T-helper 2 cell (primary cell): ENCODE results near the gene DDX27.

ENCODE experiments used
- DNase-seq, 5 experiments: peaks; one replicate each; pipeline versions ENCODE4 v3.0.0 to v3.0.0-alpha.2; 2012 to 2022

Gene DDX27

DNA sequence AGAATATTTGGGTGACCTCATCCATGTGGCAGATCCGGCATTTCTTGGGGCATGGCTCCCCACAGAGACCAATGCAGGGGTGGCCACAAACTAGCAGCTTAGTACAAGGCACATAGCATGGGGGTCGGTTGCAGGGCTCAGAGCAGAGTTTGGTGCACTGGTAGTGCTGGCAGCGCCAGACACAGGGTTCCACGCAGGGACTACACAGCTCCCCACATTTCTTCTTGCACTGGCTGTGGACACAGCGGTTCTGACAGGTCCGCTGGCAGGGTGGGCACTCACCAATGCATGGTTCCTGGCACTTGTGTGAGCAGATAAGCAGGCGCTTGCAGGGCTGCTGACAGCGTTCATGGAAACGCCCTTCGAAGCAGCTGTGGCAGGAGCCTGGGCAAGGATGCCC, 29.1 kb downstream of the DDX27 start:
- DNase-seq: no peak

- no peak for DNase-seq
Observed at GRCh38 chr20:49248879-49249665, 29.9 kb downstream of the DDX27 start.

DNA sequence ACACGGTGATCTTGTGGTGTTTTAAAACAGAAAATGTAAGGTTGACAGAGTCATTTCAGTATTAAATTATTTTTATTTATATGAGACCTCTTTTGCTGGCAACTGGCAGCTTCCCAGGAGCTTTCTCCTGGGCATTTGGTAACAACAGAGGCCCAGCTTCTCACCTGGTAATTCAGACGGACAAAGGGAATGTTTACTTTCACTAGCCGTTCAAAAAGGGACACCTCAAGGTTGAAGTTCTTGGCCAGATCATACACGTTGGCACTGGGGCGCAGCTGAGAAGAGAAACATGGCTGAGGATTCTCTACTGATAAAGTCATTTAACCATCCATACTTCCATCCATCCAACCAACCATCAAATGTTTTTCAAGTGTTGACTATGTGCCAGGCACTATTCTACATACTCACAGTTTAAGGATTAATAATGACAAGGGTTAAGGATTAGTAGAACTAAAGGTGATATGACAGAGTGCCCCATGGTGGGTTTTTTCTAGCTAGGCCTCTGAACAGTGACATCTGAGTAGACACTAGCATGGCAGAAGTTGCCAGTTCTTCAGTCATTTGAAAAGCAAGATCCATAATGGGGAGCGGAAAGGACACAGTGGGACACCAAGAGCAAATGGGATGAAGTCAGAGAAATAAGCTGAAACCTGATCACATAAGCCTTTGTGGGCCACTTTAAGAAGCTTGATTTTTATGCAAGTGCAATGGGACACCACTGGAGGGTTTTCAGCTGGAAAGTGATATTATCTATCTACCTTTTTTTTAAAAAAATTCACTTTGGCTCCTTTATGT, 33.5 kb downstream of the DDX27 start:
- no peak for DNase-seq

DNA sequence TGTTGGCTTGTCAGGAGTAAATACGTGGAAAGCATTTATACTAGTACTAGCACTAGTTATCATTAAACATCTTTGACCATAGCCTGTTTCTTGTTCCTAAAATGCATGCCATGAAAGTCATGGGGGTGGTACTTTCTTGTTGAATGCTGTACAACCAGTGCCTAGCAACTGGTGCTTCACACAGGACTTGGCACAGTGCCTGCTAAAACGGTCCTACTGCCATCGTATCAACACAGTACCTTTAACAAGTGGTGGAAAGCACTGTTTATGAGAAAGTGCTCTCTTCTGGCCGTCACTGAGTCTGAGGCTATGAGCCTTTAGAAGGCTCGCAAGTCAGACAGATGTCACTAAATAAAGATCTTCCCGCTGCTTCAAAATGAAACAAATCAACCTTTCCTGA, 37.0 kb downstream of the DDX27 start:
- DNase-seq: no peak

DNA sequence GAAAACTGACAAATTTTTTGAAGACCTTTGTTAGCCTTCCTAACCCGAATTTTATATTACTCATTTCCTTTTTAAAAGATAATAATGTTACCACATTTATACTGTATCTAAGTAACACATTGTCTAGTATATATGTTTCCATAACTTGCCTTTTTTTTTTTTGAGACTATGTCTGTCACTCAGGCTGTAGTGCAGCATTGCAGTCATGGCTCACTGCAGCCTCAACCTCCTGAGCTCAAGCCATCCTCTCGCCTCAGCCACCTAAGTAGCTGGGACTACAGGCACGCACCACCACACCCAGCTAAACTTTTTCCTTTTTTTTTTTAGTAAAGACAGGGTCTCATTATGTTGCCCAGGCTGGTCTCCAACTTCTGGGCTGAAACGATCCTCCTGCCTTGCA, 40.1 kb downstream of the DDX27 start:
- no peak for DNase-seq

- no peak for DNase-seq
Observed at GRCh38 chr20:49259799-49260198, 40.6 kb downstream of the DDX27 start.

DNA sequence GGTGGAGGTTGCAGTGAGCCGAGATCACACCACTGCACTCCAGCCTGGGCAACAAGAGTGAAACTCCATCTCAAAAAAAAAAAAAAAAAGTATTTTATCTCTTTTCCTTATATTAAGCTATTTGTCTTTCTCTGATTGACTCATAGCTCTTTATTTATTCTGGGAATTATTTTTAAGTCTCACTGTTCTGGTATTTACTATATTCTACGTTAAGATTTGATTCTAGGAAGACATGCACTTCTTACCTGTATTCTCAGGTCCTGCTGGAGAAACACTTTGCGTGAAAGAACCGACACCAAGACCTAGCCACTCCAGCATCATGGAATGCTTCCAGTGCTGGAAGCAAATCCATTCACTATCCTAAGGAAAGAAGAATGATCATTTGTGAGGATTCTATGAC, 41.0 kb downstream of the DDX27 start:
- DNase-seq: no peak

DNA sequence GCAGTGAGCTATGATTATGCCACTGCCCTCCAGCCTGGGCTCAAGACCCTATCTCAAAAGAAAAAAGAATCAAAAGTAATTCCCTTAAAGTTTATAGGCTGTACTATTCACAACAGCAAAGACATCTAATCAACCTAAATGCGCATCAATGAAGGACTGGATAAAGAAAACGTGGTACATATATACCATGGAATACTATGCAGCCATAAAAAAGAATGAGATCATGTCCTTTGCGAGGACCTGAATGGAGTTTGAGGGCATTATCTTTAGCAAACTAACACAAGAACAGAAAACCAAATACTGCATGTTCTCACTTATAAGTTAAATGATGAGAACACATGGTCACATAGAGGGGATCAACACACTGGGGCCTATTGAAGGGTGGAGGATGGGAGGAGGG, 42.0 kb downstream of the DDX27 start:
- DNase-seq: no peak

GRCh38 chr20:49262444-49262843, 43.2 kb downstream of the DDX27 start:
- no peak for DNase-seq

DNA sequence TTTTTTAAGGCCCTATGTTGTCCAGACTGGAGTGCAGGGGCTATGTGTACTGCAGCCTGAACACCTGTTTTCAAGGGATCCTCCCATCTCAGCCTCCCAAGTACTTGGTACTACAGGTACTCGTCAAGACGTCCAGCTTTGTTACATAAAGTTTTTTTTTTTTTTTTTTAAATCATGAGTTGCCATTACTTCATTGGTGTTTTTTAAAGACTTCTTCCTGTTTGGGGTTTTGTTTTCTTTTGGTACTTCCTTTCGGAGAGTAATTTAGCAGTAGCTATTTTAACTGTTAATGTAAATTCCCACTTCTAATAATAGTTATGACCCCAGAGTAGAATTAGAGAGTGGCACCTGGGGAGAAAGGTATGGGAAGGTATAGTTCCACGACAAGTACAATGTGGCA, 48.1 kb downstream of the DDX27 start:
- DNase-seq: peak in 1 of 5 experiments; percentile 35

- no peak for DNase-seq
Observed at GRCh38 chr20:49268600-49269365, 49.6 kb downstream of the DDX27 start.

DNA sequence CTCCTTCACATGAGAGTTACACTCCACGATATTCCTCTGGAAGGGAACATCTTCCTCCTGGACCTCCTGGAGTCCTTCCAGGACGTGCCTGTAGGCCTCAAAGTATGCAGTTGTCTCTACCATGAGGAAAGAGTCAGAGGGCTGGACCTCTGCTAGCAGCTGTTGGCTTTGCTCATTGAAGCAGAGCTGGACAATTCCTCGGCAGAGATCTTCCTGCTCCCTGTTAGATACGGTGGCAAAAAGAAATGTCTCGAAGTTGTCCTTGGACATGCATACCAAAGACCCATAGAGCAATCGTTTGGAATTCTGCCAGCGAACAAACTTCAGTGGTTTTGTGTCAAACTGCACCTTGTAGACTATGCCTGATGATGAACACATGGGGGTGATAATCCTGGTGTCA, 51.0 kb downstream of the DDX27 start:
- no peak for DNase-seq

- no peak for DNase-seq
Observed at GRCh38 chr20:49270736-49271135, 51.5 kb downstream of the DDX27 start.

- DNase-seq: no peak
Observed at GRCh38 chr20:49272654-49273053, 53.4 kb downstream of the DDX27 start.

- no peak for DNase-seq
Observed at GRCh38 chr20:49273696-49274277, 54.6 kb downstream of the DDX27 start.

DNA sequence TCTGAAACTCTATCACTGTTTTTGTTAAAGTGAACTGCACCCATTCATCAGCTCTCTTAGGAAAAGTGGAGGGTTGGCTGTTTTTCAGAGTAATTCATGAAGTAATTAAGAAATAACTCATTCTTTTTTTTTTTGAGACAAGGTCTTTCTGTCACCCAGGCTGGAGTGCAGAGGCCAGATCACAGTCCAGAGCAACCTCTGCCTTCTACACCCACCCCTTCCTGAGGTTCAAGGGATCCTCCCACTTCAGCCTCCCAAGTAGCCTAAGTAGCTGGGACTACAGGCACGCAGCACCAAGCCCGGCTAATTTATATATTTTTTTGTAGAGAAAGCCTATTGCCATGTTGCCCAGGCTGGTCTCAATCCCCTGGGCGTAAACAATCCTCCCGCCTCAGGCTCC, 56.0 kb downstream of the DDX27 start:
- no peak for DNase-seq

- DNase-seq: no peak
Observed at GRCh38 chr20:49275636-49276035, 56.4 kb downstream of the DDX27 start.

DNA sequence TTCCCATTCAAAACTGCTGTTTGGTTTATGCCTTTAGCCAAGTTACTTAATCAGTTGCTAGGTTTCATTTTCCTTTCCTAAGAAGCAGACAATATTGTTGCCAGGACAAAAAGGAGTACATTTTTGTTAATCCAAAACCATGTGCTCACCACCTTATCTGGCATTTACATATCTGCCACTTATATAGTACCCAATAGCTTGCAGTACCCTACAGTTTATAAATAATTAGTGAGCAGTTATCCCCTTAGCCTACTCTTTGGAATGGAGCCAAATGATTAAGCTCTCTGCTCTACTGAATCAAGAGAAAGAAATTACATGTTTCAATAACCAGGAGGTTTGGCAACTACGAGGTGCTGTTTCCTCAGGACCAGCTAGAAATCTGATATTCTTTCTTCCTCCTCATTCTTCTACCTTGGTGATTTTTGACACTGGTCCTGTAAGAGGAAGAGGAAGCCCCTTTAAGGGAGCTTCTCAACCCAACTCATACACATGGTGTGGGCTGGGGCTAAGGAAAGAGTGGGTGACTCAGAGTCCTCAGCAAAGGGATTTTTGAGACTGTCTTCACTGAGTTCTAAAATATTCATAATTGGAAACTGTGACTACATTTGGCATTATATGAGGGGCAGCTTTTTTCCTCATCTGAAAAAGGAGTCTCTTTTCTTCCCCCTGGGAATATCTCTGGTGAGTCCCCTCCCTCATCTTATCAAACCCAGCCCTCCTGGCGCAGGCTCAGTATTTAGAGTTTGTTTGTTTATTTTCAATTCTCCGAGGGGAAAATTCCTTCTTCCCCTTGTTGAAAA, 57.1 kb downstream of the DDX27 start:
- DNase-seq: peak in 3 of 5 experiments; percentile 11 to 38 (median 33)

DNA sequence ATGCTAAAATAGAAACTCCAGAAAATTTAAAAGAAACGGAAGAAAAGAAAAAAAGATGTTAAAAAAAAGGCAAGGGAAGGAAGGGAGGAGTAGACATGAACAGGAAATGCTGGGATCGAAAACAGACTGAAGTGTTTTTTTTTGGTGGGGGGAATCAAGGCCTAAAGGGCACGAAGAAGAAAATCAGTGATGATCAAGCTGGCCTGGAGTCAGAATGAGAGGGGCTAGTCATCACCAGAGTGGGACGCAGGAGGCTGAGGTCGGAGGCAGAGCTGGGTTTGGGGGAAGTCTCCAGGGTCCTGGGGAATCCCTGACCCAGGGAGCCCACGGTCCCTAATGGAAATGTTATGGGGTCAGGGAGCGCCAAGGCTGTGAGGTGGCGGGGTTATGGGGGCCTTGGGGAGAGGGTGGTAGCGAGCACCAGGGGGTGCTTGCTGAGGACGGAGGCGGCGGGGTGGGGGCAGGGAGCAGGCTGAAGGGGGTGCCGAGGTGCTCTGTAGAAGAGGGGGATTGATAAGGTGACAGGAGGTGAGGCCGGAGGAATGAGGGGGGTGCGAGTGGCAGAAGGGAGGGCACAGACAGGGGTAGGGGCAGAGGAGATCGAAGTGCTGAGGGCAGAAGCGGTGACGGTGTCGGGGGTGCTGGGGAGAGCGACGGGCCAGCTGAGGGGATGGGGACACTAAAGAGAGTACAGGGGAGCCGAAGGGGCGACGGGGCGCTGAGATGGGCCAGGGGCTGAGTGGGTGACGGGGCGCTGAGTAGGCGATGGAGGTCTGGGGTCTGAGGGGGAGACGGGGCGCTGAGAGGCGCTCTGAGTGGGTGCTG, 58.0 kb downstream of the DDX27 start:
- DNase-seq: peak in 3 of 5 experiments; percentile 16 to 63 (median 49)

DNA sequence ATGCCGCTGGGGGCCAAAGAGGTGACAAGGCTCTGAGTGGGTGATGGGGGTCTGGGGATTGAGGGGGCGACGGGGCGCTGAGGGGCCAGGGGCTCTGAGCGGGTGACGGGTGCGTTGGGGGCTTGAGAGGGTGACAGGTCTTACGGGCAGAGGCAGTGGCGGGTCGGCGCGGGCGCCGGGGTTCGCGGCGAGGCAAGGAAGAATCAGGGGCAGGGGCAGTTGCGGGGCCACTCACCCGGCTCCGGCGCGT, 58.5 kb downstream of the DDX27 start:
- no peak for DNase-seq

DNA sequence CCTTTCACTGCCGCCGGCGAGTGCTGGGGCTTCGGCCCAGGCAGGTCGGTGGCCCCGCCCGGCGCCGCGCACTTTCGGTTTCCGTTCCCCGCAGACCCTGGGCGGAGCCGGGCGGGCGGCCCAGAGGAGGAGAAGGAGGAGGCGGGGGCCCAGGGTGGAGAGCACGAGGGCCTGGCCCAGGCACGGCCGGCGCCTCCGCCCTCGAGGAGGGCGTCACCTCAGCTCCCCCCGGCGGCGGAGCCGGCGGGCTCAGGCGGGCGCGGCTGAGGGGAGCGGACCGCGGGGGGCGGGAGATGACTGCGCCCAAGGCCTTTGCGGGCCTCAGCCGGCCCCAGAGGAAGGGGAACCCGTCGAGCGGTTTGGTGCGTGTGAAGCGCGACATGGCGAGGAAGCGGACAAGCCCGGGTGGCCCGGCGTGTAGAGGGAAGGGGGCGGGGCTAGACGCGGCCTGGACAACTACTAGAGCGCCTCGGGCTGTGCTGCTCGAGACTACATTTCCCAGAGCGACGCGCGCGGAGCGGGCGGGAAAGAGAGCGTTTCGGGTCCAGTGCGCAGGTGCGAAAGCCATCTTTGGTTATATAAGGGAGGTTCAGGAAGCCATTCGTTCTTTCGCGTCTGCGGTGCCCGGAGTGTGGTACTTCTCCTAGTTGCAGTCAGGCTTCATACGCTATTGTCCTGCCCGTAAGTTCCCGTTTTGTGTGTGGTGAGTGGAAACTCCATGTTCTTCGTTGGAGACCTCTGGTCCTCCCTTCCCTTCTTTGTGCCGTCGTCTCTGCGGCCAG, 59.0 kb downstream of the DDX27 start, which contains the start of gene ZNFX1:
TSS of gene ZNFX1 (minus strand) at position 22 of the 782 bp plus-strand sequence. CDS start 2,218 bp downstream, outside the sequence.
- DNase-seq: peak; percentile 95 to 99 (median 97)
